HepG2 (cell line): ENCODE results near the gene OPN3. TPM values are rescaled to one million over a fixed set of nuclear protein-coding genes. Genes with fewer than 3 reads are reported as not detected.

Experiments
- ARID3A ChIP-seq: IDR thresholded peaks from 2 replicates; pipeline ENCODE4 v1.6.1; 2012; ENCODE audit warnings: low read depth, low read length, improper control_type of control experiment
- ARNTL ChIP-seq: sonication (generic); formaldehyde crosslinking; IDR thresholded peaks from 2 replicates; pipeline ENCODE4 v1.4.0; 2020; ENCODE audit warnings: mild to moderate bottlenecking, missing genetic modification reagents
- CHD4 ChIP-seq: fragments of 200-600 bp; sonication (generic); IDR thresholded peaks from 2 replicates; pipeline ENCODE4 v1.7.0; 2017; ENCODE audit warnings: mild to moderate bottlenecking, low read length, borderline replicate concordance
- ELF1 ChIP-seq: sonication (generic); formaldehyde crosslinking; IDR thresholded peaks from 2 replicates; pipeline ENCODE4 v1.4.0; 2020; ENCODE audit warnings: missing genetic modification reagents
- FIP1L1 ChIP-seq: fragments of 200-400 bp; formaldehyde crosslinking; IDR thresholded peaks from 2 replicates; pipeline ENCODE4 v1.6.1; 2018; ENCODE audit warnings: low read depth, mild to moderate bottlenecking, low read length, moderate library complexity, borderline replicate concordance; ENCODE audit not compliant: insufficient read depth
- FOXK1 ChIP-seq: sonication (generic); formaldehyde crosslinking; IDR thresholded peaks from 2 replicates; pipeline ENCODE4 v1.4.0; 2020; ENCODE audit warnings: low read depth, missing genetic modification reagents, borderline replicate concordance
- GABPA ChIP-seq, 2 experiments: IDR thresholded peaks; 2 replicates each; pipeline ENCODE4 v1.6.1; 2011 to 2016; ENCODE audit warnings: low read depth in 2 of 2, low read length in 1 of 2, missing biosample characterization in 1 of 2, missing genetic modification characterization in 1 of 2
- GATA4 ChIP-seq: sonication (generic); IDR thresholded peaks from 2 replicates; pipeline ENCODE4 v1.6.1; 2016; ENCODE audit warnings: antibody characterized with exemption, low read depth, borderline replicate concordance
- POLR2A ChIP-seq, 2 experiments: IDR thresholded peaks; 2 replicates each; pipeline ENCODE4 v1.6.1; 2011; ENCODE audit warnings: low read depth in 2 of 2, low read length in 2 of 2, mild to moderate bottlenecking in 1 of 2, moderate library complexity in 1 of 2; ENCODE audit not compliant: insufficient read depth in 1 of 2
- SP1 ChIP-seq, 2 experiments: fragments of 450-650 bp in 1 of 2; sonication (generic) in 1 of 2; formaldehyde crosslinking in 1 of 2; IDR thresholded peaks; 2 replicates each; pipeline versions ENCODE4 v1.4.0 to v1.6.1; 2016 to 2020; ENCODE audit warnings: missing genetic modification reagents in 1 of 2
- SRY ChIP-seq: sonication (generic); formaldehyde crosslinking; IDR thresholded peaks from 2 replicates; pipeline ENCODE4 v1.8.0; 2022; ENCODE audit warnings: mild to moderate bottlenecking, missing genetic modification reagents
- TFDP1 ChIP-seq: IDR thresholded peaks from 2 replicates; pipeline ENCODE4 v1.6.1; 2016; ENCODE audit warnings: missing compliant biosample characterization, missing genetic modification reagents, borderline replicate concordance
- ZNF232 ChIP-seq: sonication (generic); formaldehyde crosslinking; IDR thresholded peaks from 2 replicates; pipeline ENCODE4 v1.4.0; 2020; ENCODE audit warnings: missing genetic modification reagents, borderline replicate concordance
- ZNF430 ChIP-seq: sonication (generic); formaldehyde crosslinking; IDR thresholded peaks from 2 replicates; pipeline ENCODE4 v1.9.0; 2021; ENCODE audit warnings: mild to moderate bottlenecking, missing genetic modification reagents
- ZNF720 ChIP-seq: sonication (generic); formaldehyde crosslinking; IDR thresholded peaks from 2 replicates; pipeline ENCODE4 v1.4.0; 2020; ENCODE audit warnings: missing genetic modification reagents
- ZSCAN22 ChIP-seq: sonication (generic); formaldehyde crosslinking; IDR thresholded peaks from 2 replicates; pipeline ENCODE4 v1.4.0; 2020; ENCODE audit warnings: mild to moderate bottlenecking, missing genetic modification reagents
- polyA plus RNA-seq, 8 experiments: library from polyadenylated mRNA; depleted of rRNA in 3 of 8; stranded (reverse) in 7 of 8; unstranded in 1 of 8; fragments of >200 nt; fragmentation: Illumina TruSeq in 4 of 8; extraction: Trizol in 4 of 8; gene quantifications; 2 replicates each; pipeline versions ENCODE4 v1.2.1 to v1.2.3, GENCODE V29; 2011 to 2016; ENCODE audit warnings: low read depth in 4 of 8, missing spikeins in 1 of 8, mixed read lengths in 1 of 8; ENCODE audit not compliant: insufficient read depth in 1 of 8
- total RNA-seq, 5 experiments: library from RNA; depleted of rRNA; stranded (reverse); fragments of >200 nt; fragmentation: Illumina TruSeq; extraction: Trizol; gene quantifications; 2 replicates each; pipeline ENCODE4 v1.2.3, GENCODE V29; 2016; ENCODE audit warnings: low read depth in 1 of 5
- TF ChIP-seq, protein P1 (sequence below): sonication (generic); formaldehyde crosslinking; IDR thresholded peaks from 2 replicates; pipeline ENCODE4 v1.4.0; 2020; ENCODE audit warnings: missing genetic modification reagents
- TF ChIP-seq, protein P2 (sequence below): sonication (generic); formaldehyde crosslinking; IDR thresholded peaks from 2 replicates; pipeline ENCODE4 v1.4.0; 2020; ENCODE audit warnings: missing genetic modification reagents

OPN3 gene
- total and polyA plus RNA-seq, 2 of the 13 experiments (the other 11 are each of a cell fraction or from before 2014, with no cell fraction given) = 17.4 to 23.0 TPM

- peak; percentile 78 to 79 for TF ChIP-seq POLR2A (IDR thresholded peaks at IDR 0.05; ENCODE audit: insufficient read depth in 1 of 2, low read depth in 2 of 2, low read length in 2 of 2)
- TF ChIP-seq SRY (CRISPR knock-in tag) = no peak
- no peak for TF ChIP-seq ZSCAN22 (CRISPR knock-in tag)
- TF ChIP-seq FIP1L1 = no peak
- TF ChIP-seq SP1 (IDR thresholded peaks at IDR 0.05) = no peak
- TF ChIP-seq SP1 (CRISPR knock-in tag; IDR thresholded peaks at IDR 0.05) = peak; percentile 81
- TF ChIP-seq ARNTL (CRISPR knock-in tag) = no peak
- peak; percentile 49 for TF ChIP-seq GABPA (IDR thresholded peaks at IDR 0.05; ENCODE audit: low read depth, low read length)
- TF ChIP-seq GABPA (CRISPR knock-in tag; IDR thresholded peaks at IDR 0.05; ENCODE audit: low read depth) = peak; percentile 9; the same call in 1 of the 2 replicates
- TF ChIP-seq, protein P1, sequence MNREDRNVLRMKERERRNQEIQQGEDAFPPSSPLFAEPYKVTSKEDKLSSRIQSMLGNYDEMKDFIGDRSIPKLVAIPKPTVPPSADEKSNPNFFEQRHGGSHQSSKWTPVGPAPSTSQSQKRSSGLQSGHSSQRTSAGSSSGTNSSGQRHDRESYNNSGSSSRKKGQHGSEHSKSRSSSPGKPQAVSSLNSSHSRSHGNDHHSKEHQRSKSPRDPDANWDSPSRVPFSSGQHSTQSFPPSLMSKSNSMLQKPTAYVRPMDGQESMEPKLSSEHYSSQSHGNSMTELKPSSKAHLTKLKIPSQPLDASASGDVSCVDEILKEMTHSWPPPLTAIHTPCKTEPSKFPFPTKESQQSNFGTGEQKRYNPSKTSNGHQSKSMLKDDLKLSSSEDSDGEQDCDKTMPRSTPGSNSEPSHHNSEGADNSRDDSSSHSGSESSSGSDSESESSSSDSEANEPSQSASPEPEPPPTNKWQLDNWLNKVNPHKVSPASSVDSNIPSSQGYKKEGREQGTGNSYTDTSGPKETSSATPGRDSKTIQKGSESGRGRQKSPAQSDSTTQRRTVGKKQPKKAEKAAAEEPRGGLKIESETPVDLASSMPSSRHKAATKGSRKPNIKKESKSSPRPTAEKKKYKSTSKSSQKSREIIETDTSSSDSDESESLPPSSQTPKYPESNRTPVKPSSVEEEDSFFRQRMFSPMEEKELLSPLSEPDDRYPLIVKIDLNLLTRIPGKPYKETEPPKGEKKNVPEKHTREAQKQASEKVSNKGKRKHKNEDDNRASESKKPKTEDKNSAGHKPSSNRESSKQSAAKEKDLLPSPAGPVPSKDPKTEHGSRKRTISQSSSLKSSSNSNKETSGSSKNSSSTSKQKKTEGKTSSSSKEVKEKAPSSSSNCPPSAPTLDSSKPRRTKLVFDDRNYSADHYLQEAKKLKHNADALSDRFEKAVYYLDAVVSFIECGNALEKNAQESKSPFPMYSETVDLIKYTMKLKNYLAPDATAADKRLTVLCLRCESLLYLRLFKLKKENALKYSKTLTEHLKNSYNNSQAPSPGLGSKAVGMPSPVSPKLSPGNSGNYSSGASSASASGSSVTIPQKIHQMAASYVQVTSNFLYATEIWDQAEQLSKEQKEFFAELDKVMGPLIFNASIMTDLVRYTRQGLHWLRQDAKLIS (CRISPR knock-in tag) = no peak
- TF ChIP-seq ZNF232 (CRISPR knock-in tag) = peak; percentile 85; the same call in 1 of the 2 replicates
- TF ChIP-seq, protein P2, sequence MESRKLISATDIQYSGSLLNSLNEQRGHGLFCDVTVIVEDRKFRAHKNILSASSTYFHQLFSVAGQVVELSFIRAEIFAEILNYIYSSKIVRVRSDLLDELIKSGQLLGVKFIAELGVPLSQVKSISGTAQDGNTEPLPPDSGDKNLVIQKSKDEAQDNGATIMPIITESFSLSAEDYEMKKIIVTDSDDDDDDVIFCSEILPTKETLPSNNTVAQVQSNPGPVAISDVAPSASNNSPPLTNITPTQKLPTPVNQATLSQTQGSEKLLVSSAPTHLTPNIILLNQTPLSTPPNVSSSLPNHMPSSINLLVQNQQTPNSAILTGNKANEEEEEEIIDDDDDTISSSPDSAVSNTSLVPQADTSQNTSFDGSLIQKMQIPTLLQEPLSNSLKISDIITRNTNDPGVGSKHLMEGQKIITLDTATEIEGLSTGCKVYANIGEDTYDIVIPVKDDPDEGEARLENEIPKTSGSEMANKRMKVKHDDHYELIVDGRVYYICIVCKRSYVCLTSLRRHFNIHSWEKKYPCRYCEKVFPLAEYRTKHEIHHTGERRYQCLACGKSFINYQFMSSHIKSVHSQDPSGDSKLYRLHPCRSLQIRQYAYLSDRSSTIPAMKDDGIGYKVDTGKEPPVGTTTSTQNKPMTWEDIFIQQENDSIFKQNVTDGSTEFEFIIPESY = no peak
- no peak for TF ChIP-seq ARID3A
- no peak; the same call in 1 of the 2 replicates for TF ChIP-seq ELF1 (CRISPR knock-in tag)
- TF ChIP-seq ZNF430 (CRISPR knock-in tag) = peak; percentile 15; the same call in 1 of the 2 replicates
- TF ChIP-seq TFDP1 (CRISPR knock-in tag) = peak; percentile 59; the same call in 1 of the 2 replicates
- no peak for TF ChIP-seq FOXK1 (CRISPR knock-in tag)
- no peak for TF ChIP-seq ZNF720 (CRISPR knock-in tag)
- no peak for TF ChIP-seq GATA4
- TF ChIP-seq CHD4 = no peak
These were observed at the start of gene OPN3, which contains the start of gene CHML (continued) for GRCh38 chr1:241640149-241640866.
